Fibroblast of pulmonary artery (primary cell): ENCODE data around the gene FYB1.

ENCODE experiments used
- DNase-seq: peaks from one replicate; pipeline ENCODE4 v3.0.0-alpha.2; 2010; ENCODE audit warnings: low read depth
- H3K4me3 ChIP-seq: replicated peaks from 2 replicates; pipeline ENCODE4 v1.5.1; 2011; ENCODE audit warnings: low read depth, mild to moderate bottlenecking, control low read depth, low read length, moderate library complexity
- TF ChIP-seq, protein P1 (sequence below): IDR thresholded peaks from 2 replicates; pipeline ENCODE4 v1.5.1; 2011; ENCODE audit warnings: mild to moderate bottlenecking, control low read depth, low read length, inconsistent platforms; ENCODE audit errors: missing control alignments

Gene FYB1

DNA sequence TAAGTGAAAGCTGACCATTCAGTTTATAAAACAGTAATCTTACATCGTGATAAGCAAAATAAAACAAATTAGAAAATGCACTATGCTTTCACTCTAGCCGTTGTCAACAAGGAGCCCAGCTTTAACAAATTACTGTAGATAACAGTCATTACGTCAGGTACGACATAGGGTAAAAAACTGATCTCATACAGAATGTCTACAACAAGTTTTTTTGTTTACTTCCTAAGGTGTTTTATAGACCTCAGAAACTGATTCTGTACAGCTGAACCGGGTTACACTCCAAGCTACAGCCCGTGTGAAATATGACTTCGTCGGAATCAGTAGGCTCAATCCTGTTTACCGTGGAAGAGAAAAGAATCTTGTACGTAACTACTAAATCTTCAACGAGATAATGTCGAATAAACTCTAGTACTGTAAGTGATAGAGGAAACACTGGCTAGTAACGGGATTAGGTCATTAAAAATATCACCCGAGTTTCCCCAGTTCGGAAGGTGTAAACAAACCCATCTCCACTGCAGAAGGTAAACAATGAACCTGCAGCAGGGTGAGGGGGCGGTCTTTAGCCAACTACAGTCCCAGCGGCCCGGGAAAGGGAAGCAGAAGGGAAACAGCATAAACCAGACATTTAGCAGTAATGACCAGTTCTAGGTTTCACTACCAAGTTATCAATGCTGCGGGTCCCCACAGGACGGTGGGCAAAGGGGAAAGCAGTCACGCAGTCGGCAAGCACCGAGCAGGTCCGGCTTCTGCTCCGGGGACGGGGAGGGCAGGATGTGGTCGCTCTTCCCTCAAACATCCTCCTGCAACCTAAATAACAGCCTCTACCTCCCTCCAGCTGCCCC, 146.2 kb downstream of the FYB1 start:
- peak overlapping the region; percentile 86 for H3K4me3 ChIP-seq
- peak; percentile 35 for DNase-seq
- TF ChIP-seq, protein P1, sequence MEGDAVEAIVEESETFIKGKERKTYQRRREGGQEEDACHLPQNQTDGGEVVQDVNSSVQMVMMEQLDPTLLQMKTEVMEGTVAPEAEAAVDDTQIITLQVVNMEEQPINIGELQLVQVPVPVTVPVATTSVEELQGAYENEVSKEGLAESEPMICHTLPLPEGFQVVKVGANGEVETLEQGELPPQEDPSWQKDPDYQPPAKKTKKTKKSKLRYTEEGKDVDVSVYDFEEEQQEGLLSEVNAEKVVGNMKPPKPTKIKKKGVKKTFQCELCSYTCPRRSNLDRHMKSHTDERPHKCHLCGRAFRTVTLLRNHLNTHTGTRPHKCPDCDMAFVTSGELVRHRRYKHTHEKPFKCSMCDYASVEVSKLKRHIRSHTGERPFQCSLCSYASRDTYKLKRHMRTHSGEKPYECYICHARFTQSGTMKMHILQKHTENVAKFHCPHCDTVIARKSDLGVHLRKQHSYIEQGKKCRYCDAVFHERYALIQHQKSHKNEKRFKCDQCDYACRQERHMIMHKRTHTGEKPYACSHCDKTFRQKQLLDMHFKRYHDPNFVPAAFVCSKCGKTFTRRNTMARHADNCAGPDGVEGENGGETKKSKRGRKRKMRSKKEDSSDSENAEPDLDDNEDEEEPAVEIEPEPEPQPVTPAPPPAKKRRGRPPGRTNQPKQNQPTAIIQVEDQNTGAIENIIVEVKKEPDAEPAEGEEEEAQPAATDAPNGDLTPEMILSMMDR, result no peak

DNA sequence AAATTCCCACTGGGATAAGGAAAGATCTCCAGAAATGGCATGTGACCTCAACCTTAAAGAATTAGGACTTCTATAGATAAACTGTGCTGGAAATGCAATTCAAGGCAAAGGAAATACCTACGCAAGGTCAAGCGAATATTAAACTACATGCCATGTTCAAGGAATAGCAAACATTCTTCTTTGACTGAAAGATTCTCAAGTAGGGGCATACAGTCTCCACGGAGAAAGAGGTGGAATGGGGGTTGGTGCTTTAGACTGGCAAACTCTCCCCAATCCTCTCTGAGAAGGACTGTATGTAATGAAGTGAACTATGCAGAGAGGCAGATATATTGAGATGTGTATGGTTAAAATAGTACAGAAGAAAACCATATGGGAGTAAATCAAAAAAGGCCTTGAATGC, 151.3 kb downstream of the FYB1 start:
- no peak for DNase-seq
- no peak overlapping the region for H3K4me3 ChIP-seq
- TF ChIP-seq, protein P1, result no peak

DNA sequence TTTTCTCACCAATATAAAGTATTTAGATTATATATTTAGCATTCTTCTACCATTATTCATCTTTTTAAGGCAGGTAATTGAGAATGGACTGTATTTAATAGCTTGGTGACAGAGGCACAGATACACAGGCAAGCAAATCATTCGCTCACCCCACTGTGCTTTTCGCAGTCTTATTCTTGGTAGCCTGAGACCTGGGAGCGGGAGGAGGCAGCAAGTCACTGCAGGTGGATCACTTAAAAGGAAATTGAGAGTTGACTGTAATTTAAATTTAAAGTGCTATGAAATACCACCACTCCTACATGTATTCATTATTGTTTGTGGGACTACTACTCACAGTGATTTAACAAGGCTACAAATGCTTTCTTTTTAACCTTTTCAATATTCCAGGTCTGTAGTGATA, 154.9 kb downstream of the FYB1 start:
- TF ChIP-seq, protein P1, result no peak
- no peak for DNase-seq
- H3K4me3 ChIP-seq, result no peak overlapping the region

DNA sequence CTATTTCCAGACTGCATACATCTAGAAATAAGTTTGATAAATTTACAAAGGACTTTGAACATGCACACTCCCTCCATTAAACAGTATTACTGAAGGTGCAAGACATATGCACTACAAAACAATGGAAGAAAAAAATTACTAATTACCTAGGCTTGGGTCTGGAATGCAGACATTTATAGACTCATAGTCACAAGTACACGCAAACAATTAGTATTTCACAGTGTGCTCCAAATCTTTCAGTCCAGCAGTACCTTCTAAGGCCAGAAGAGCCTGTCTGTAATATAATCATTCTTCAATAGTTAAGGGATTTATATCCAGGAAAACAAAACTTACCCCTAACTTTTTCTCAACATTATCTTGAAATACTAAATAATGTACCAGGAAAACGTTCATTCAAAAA, 156.3 kb downstream of the FYB1 start:
- TF ChIP-seq, protein P1, result no peak
- H3K4me3 ChIP-seq, result no peak overlapping the region
- no peak for DNase-seq

DNA sequence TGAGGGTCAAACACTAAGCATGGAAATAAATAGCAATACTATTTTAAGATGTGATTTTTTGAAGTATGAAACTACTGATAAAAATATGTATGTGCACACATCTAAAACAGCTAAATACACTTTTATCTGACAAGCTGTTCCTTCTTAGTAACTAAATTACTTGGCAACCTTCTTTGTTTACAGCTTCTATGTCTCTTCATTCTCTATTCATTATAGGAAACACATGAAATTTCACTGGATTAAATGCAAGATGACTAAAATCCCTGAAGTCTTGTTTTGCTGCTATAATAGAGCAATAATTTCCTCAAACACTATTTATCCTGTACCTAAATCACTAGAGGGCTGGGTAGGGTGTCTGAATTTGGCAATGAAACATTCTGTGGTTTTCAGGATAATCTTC, 156.8 kb downstream of the FYB1 start:
- TF ChIP-seq, protein P1, result no peak

DNA sequence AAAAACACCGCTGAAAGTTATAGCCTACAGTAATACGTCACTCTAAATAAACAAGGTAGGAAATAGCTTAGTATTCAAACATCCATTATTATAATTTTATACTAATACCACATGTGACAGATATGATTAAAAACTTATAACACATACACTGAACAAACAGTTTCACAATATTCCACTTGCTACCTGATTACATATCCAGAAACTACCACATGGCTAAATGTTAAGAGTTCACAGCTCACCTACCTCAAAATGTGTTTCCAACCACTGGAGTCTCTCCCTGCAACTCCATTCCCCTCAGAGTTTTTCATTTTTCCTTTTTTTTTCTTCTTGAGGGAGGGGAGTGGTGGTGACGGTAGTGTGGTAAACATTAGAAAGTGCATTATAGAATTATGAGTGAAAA, 157.3 kb downstream of the FYB1 start:
- no peak overlapping the region for H3K4me3 ChIP-seq

More for the DNA sequence above, 156.8 kb downstream of the FYB1 start:
- no peak for DNase-seq
- H3K4me3 ChIP-seq, result no peak overlapping the region

More for the DNA sequence above, 157.3 kb downstream of the FYB1 start:
- no peak for DNase-seq
- TF ChIP-seq, protein P1, result no peak
